Tibial artery (tissue), 4 donors: ENCODE measurements around the gene PEX13.
"Not testable (repeated sequence)": the region's sequence is repeated elsewhere in the genome, so short reads cannot be mapped to it uniquely, and the experiment has no call there.

ENCODE experiments used
- DNase-seq, 2 donors: peaks; one replicate each; pipeline ENCODE4 v3.0.0-alpha.2; 2019
- H3K27ac ChIP-seq, 2 donors: fragments of 200-600 bp; sonication (generic) in 1 of 2; 1 replicate in 1 of 2; 2 replicates in 1 of 2; pipeline ENCODE4 v1.5.1; 2018 to 2019; ENCODE audit warnings: mild to moderate bottlenecking in 1 of 2
- H3K27me3 ChIP-seq, 2 donors: fragments of 200-600 bp; sonication (generic) in 1 of 2; one replicate each; pipeline versions ENCODE4 v1.5.1 to v1.6.0; 2016 to 2019
- H3K36me3 ChIP-seq, 3 donors: fragments of 200-600 bp; sonication (generic) in 2 of 3; one replicate each; pipeline ENCODE4 v1.5.1; 2016 to 2019; ENCODE audit warnings: mild to moderate bottlenecking in 2 of 3
- H3K4me1 ChIP-seq, 4 donors: fragments of 200-600 bp; sonication (generic) in 2 of 4; 1 replicate in 3 of 4; 2 replicates in 1 of 4; pipeline ENCODE4 v1.5.1; 2016 to 2019
- H3K4me3 ChIP-seq, 2 donors: fragments of 200-600 bp; sonication (generic) in 1 of 2; 1 replicate in 1 of 2; 2 replicates in 1 of 2; pipeline ENCODE4 v1.5.1; 2018 to 2019; ENCODE audit warnings: mild to moderate bottlenecking in 2 of 2
- H3K9me3 ChIP-seq, 3 donors: fragments of 200-600 bp; sonication (generic) in 1 of 3; one replicate each; pipeline ENCODE4 v1.5.1; 2016 to 2019
- intact Hi-C: fragments of 100-400 bp; cut with DNase I; formaldehyde crosslinking; loops from one replicate; pipeline ENCODE4 v1.15.0; 2023; ENCODE audit warnings: low total_unique reads
- TF ChIP-seq, protein P1 (sequence below), 2 experiments: fragments of 200-600 bp in 1 of 2; fragments of 450-650 bp in 1 of 2; IDR thresholded peaks; one replicate each; pipeline ENCODE4 v1.5.1; 2017 to 2019; ENCODE audit warnings: antibody characterized with exemption in 2 of 2, mild to moderate bottlenecking in 1 of 2, moderate library complexity in 1 of 2

The PEX13 gene

GRCh38 chr2:61018318-61018755, 817 bp downstream of the PEX13 start:
- Histone ChIP-seq H3K36me3 (peaks cover 0 to 23% (median 15%) of the 10 kb centered on the region in 3 donors), H3K4me3 (peak overlapping the region; percentile 79 to 84), H3K27me3 (no peaks in the 10 kb centered on the region), H3K4me1 (peaks cover 0 to 36% (median 16%) of the 10 kb centered on the region in 4 donors), H3K27ac (peak overlapping the region; percentile 92 to 93), H3K9me3 (no peaks in the 10 kb centered on the region)
- TF ChIP-seq, protein P1, sequence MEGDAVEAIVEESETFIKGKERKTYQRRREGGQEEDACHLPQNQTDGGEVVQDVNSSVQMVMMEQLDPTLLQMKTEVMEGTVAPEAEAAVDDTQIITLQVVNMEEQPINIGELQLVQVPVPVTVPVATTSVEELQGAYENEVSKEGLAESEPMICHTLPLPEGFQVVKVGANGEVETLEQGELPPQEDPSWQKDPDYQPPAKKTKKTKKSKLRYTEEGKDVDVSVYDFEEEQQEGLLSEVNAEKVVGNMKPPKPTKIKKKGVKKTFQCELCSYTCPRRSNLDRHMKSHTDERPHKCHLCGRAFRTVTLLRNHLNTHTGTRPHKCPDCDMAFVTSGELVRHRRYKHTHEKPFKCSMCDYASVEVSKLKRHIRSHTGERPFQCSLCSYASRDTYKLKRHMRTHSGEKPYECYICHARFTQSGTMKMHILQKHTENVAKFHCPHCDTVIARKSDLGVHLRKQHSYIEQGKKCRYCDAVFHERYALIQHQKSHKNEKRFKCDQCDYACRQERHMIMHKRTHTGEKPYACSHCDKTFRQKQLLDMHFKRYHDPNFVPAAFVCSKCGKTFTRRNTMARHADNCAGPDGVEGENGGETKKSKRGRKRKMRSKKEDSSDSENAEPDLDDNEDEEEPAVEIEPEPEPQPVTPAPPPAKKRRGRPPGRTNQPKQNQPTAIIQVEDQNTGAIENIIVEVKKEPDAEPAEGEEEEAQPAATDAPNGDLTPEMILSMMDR (IDR thresholded peaks at IDR 0.05) = no peak
- intact Hi-C loops = loop anchor here (10.0 kb wide), 1 partner anchor 46 kb away; the partner anchor contains the start of gene SANBR
- no peak for DNase-seq

GRCh38 chr2:61018798-61019197, 1.3 kb downstream of the PEX13 start:
- TF ChIP-seq, protein P1 (IDR thresholded peaks at IDR 0.05) = no peak
- H3K4me1 ChIP-seq = peaks cover 0 to 37% (median 16%) of the 10 kb centered on the region in 4 donors
- H3K4me3 ChIP-seq = peak overlapping the region; percentile 79 to 84
- no peak for DNase-seq
- H3K9me3 ChIP-seq = no peaks in the 10 kb centered on the region
- intact Hi-C loops = loop anchor here (10.0 kb wide), 1 partner anchor 46 kb away; the partner anchor contains the start of gene SANBR
- peaks cover 0 to 23% (median 15%) of the 10 kb centered on the region in 3 donors for H3K36me3 ChIP-seq
- peak overlapping the region; percentile 92 to 93 for H3K27ac ChIP-seq
- no peaks in the 10 kb centered on the region for H3K27me3 ChIP-seq

DNA sequence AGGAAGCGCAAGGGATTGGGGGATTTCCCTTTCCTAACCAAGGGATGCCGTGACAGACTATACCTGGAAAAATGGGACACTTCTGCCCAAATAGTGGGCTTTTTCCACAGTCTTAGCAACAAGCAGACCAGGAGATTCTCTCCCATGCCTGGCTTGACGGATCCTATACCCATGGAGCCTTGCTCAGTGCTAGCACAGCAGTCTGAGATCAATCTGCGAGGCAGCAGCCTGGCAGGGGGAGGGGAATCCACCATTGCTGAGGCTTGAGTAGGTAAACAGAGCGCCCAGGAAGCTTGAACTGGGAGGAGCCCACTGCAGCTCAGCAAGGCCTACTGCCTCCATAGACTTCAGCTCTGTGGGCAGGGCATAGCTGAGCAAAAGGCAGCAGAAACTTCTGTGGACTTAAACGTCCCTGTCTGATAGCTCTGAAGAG, 3.7 kb downstream of the PEX13 start:
- no peaks in the 10 kb centered on the region for H3K27me3 ChIP-seq
- DNase-seq = no peak
- no peaks in the 10 kb centered on the region for H3K9me3 ChIP-seq
- H3K4me1 ChIP-seq = peaks cover 0 to 38% (median 12%) of the 10 kb centered on the region in 4 donors
- H3K27ac ChIP-seq = no peak overlapping the region
- H3K36me3 ChIP-seq = peaks cover 0 to 31% (median 15%) of the 10 kb centered on the region in 3 donors
- no peak overlapping the region for H3K4me3 ChIP-seq
- intact Hi-C loops = no loop called here
- TF ChIP-seq, protein P1 (IDR thresholded peaks at IDR 0.05) = no peak

- DNase-seq = no peak
- H3K36me3 ChIP-seq = peaks cover 0 to 31% (median 15%) of the 10 kb centered on the region in 3 donors
- peaks cover 0 to 30% (median 6%) of the 10 kb centered on the region in 4 donors for H3K4me1 ChIP-seq
- H3K27ac ChIP-seq = no peak overlapping the region
- H3K27me3 ChIP-seq = no peaks in the 10 kb centered on the region
- H3K4me3 ChIP-seq = no peak overlapping the region
- TF ChIP-seq, protein P1 (IDR thresholded peaks at IDR 0.05) = no peak
- intact Hi-C loops = no loop called here
- no peaks in the 10 kb centered on the region for H3K9me3 ChIP-seq
These were observed 6.2 kb downstream of the PEX13 start for GRCh38 chr2:61023670-61024069.

DNA sequence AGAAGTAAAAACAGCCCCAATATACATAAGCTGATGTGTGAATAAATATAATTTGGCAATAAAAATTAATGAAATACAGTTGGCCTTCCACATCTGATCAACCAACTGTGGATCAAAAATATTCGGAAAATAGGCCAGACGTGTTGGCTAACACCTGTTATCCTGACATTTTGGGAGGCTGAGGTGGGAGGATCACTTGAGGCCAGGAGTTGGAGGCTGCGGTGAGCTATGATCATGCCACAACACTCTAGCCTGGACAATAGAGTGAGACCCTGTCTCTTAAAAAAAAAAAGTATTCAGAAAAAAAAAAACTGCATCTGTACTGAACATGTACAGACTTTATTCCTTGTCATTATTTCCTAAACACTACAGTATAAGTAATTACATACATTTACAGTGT, 12.0 kb downstream of the PEX13 start:
- intact Hi-C loops = no loop called here
- no peak overlapping the region for H3K27ac ChIP-seq
- peaks cover 0 to 3% (median 0%) of the 10 kb centered on the region in 4 donors for H3K4me1 ChIP-seq
- TF ChIP-seq, protein P1 (IDR thresholded peaks at IDR 0.05) = no peak
- H3K36me3 ChIP-seq = peaks cover 31 to 37% (median 35%) of the 10 kb centered on the region in 3 donors
- no peak for DNase-seq
- no peaks in the 10 kb centered on the region for H3K27me3 ChIP-seq
- H3K4me3 ChIP-seq = no peak overlapping the region
- no peaks in the 10 kb centered on the region for H3K9me3 ChIP-seq

DNA sequence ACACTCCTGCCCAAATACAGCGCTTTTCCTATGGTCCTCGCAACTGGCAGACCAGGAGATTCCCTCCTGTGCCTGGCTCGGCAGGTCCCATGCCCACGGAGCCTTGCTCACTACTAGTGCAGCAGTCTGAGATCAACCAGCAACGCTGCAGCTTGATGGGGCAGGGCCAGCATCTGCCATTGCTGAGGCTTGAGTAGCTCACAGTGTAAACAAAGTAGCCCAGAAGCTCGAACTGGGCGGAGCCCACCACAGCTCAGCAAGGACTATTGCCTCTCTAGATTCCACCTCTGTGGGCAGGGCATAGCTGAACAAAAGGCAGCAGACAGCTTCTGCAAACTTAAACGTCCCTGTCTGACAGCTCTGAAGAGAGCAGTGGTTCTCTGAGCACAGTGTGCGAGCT, 17.1 kb downstream of the PEX13 start:
- H3K36me3 ChIP-seq = peaks cover 44 to 47% (median 45%) of the 10 kb centered on the region in 3 donors
- H3K27ac ChIP-seq, H3K4me3 ChIP-seq, H3K9me3 ChIP-seq, DNase-seq, H3K4me1 ChIP-seq, H3K27me3 ChIP-seq, intact Hi-C loops: not testable (repeated sequence)

GRCh38 chr2:61036643-61037042, 19.1 kb downstream of the PEX13 start:
- intact Hi-C loops, H3K4me1 ChIP-seq, H3K27me3 ChIP-seq, H3K9me3 ChIP-seq, DNase-seq, H3K27ac ChIP-seq, H3K4me3 ChIP-seq: not testable (repeated sequence)
- peaks cover 38 to 41% (median 39%) of the 10 kb centered on the region in 3 donors for H3K36me3 ChIP-seq
